IMR-90 (cell line): Measurements from ENCODE around the gene NT5C. TPM values are rescaled to one million over a fixed set of nuclear protein-coding genes. Genes with fewer than 3 reads are reported as not detected.

Experiments
- ATAC-seq: fragments of 200-7000 bp; cut with Tn5 transposase; 2 replicates; pipeline ENCODE4 v1.9.1; 2020; ENCODE audit warnings: low read depth, mild to moderate bottlenecking, moderate library complexity
- BruUV-seq: library from RNA; stranded (reverse); fragments of 400-500 nt; replicated peaks from 2 replicates; lab custom pipeline; 2021; lab: Mats Ljungman, UMichigan
- CTCF ChIA-PET: fragments of 300-600 bp; formaldehyde crosslinking; extraction: SDS; loops from one replicate; lab custom pipeline; 2021; ENCODE audit warnings: antibody characterized with exemption; lab: Yijun Ruan, JAX
- POLR2A ChIA-PET: fragments of 300-600 bp; sonication (Branson Sonifier 250); formaldehyde crosslinking; loops from one replicate; lab custom pipeline; 2022; ENCODE audit warnings: antibody characterized with exemption; ENCODE audit not compliant: unreplicated experiment; lab: Charles Lee
- DNase-seq: peaks from one replicate; pipeline ENCODE4 v3.0.0; 2013
- H2AFZ ChIP-seq: replicated peaks from 2 replicates; pipeline ENCODE3; 2013; ENCODE audit warnings: low read length, mild to moderate bottlenecking; ENCODE audit not compliant: poor library complexity
- H2AK5ac ChIP-seq: 2 replicates; pipeline ENCODE4 v1.6.1; 2013; ENCODE audit warnings: low read depth, low read length, inconsistent platforms
- H2AK9ac ChIP-seq: replicated peaks from 2 replicates; pipeline ENCODE3; 2013; ENCODE audit warnings: mild to moderate bottlenecking, low read depth, low read length, moderate library complexity; ENCODE audit not compliant: poor library complexity
- H2BK120ac ChIP-seq: 2 replicates; pipeline ENCODE4 v1.6.1; 2013; ENCODE audit warnings: low read depth, low read length, inconsistent platforms
- H2BK15ac ChIP-seq: 3 replicates; pipeline ENCODE4 v1.6.1; 2013; ENCODE audit warnings: low read depth, low read length, inconsistent platforms
- H2BK20ac ChIP-seq: 2 replicates; pipeline ENCODE4 v1.6.1; 2013; ENCODE audit warnings: low read depth, mild to moderate bottlenecking, inconsistent platforms, low read length, moderate library complexity
- H2BK5ac ChIP-seq: 2 replicates; pipeline ENCODE4 v1.6.1; 2013; ENCODE audit warnings: mild to moderate bottlenecking, low read depth, low read length, inconsistent platforms; ENCODE audit not compliant: poor library complexity, severe bottlenecking
- H3K14ac ChIP-seq: replicated peaks from 2 replicates; pipeline ENCODE4 v1.6.1; 2013; ENCODE audit warnings: low read depth, low read length, inconsistent platforms
- H3K18ac ChIP-seq: 2 replicates; pipeline ENCODE4 v1.6.1; 2013; ENCODE audit warnings: low read depth, low read length, control low read depth
- H3K23ac ChIP-seq: 2 replicates; pipeline ENCODE4 v1.6.1; 2013; ENCODE audit warnings: low read depth, low read length, inconsistent platforms
- H3K27ac ChIP-seq: 2 replicates; pipeline ENCODE4 v1.5.1; 2013; ENCODE audit warnings: mild to moderate bottlenecking, control low read depth, low read length; ENCODE audit not compliant: insufficient read depth
- H3K27me3 ChIP-seq: 2 replicates; pipeline ENCODE4 v1.6.1; 2013; ENCODE audit warnings: low read length; ENCODE audit not compliant: control insufficient read depth, insufficient read depth
- H3K36me3 ChIP-seq: 2 replicates; pipeline ENCODE4 v1.6.1; 2013; ENCODE audit warnings: low read length, mixed read lengths; ENCODE audit not compliant: control insufficient read depth, insufficient read depth
- H3K4ac ChIP-seq: 2 replicates; pipeline ENCODE4 v1.6.1; 2013; ENCODE audit warnings: low read depth, low read length, inconsistent platforms
- H3K4me1 ChIP-seq: 2 replicates; pipeline ENCODE4 v1.6.1; 2013; ENCODE audit warnings: low read length, mixed read lengths; ENCODE audit not compliant: control insufficient read depth, insufficient read depth
- H3K4me2 ChIP-seq: 2 replicates; pipeline ENCODE4 v1.6.1; 2013; ENCODE audit warnings: low read depth, mild to moderate bottlenecking, control low read depth, low read length, moderate library complexity
- H3K4me3 ChIP-seq: 2 replicates; pipeline ENCODE4 v1.5.1; 2013; ENCODE audit warnings: low read depth, mild to moderate bottlenecking, control low read depth, low read length, moderate library complexity; ENCODE audit not compliant: insufficient read depth
- H3K56ac ChIP-seq: 2 replicates; pipeline ENCODE4 v1.6.1; 2013; ENCODE audit warnings: low read length, inconsistent platforms; ENCODE audit not compliant: insufficient read depth; ENCODE audit errors: extremely low read depth
- H3K79me1 ChIP-seq, 2 experiments: 2 replicates each; pipeline ENCODE4 v1.6.1; 2013; ENCODE audit warnings: low read length in 2 of 2, inconsistent platforms in 1 of 2, low read depth in 1 of 2
- H3K9ac ChIP-seq: 2 replicates; pipeline ENCODE4 v1.6.1; 2013; ENCODE audit warnings: low read depth, low read length, control low read depth
- H3K9me1 ChIP-seq: 2 replicates; pipeline ENCODE4 v1.6.1; 2013; ENCODE audit warnings: low read length, inconsistent platforms; ENCODE audit not compliant: insufficient read depth
- H3K9me3 ChIP-seq: 2 replicates; pipeline ENCODE4 v1.6.1; 2013; ENCODE audit warnings: low read length; ENCODE audit not compliant: control insufficient read depth, insufficient read depth
- H4K20me1 ChIP-seq: 2 replicates; pipeline ENCODE4 v1.6.1; 2013; ENCODE audit warnings: low read length, inconsistent platforms; ENCODE audit not compliant: insufficient read depth
- H4K5ac ChIP-seq: 2 replicates; pipeline ENCODE4 v1.6.1; 2013; ENCODE audit warnings: mild to moderate bottlenecking, low read depth, low read length, control low read depth
- H4K8ac ChIP-seq, 2 experiments: 2 replicates each; pipeline ENCODE4 v1.6.1; 2013; ENCODE audit warnings: low read depth in 2 of 2, low read length in 2 of 2, control low read depth in 1 of 2, inconsistent platforms in 1 of 2
- H4K91ac ChIP-seq: 2 replicates; pipeline ENCODE4 v1.6.1; 2013; ENCODE audit warnings: low read depth, low read length, inconsistent platforms; ENCODE audit not compliant: insufficient read depth
- BHLHE40 ChIP-seq: fragments of 150-350 bp; IDR thresholded peaks from 2 replicates; pipeline ENCODE4 v1.6.1; 2016; ENCODE audit warnings: mild to moderate bottlenecking, low read depth, low read length
- CEBPB ChIP-seq: IDR thresholded peaks from 2 replicates; pipeline ENCODE4 v1.6.1; 2012; ENCODE audit warnings: low read depth, low read length, improper control_type of control experiment
- CHD1 ChIP-seq: IDR thresholded peaks from 2 replicates; pipeline ENCODE4 v1.6.1; 2012; ENCODE audit warnings: low read depth, low read length, improper control_type of control experiment
- CTCF ChIP-seq: conservative IDR thresholded peaks from 2 replicates; pipeline ENCODE4 v1.5.1; 2012; ENCODE audit warnings: mild to moderate bottlenecking, low read depth, low read length, improper control_type of control experiment
- FOS ChIP-seq: fragments of 150-350 bp; IDR thresholded peaks from 2 replicates; pipeline ENCODE4 v1.6.1; 2016; ENCODE audit warnings: low read depth, low read length
- MAFK ChIP-seq: IDR thresholded peaks from 2 replicates; pipeline ENCODE4 v1.6.1; 2012; ENCODE audit warnings: low read depth, low read length, improper control_type of control experiment
- MAZ ChIP-seq: IDR thresholded peaks from 2 replicates; pipeline ENCODE4 v1.6.1; 2012; ENCODE audit warnings: low read depth, mild to moderate bottlenecking, low read length, improper control_type of control experiment, moderate library complexity, borderline replicate concordance
- MXI1 ChIP-seq: IDR thresholded peaks from 2 replicates; pipeline ENCODE4 v1.6.1; 2012; ENCODE audit warnings: low read depth, mild to moderate bottlenecking, low read length, moderate library complexity, borderline replicate concordance
- NFE2L2 ChIP-seq: fragments of 150-350 bp; IDR thresholded peaks from 2 replicates; pipeline ENCODE4 v1.6.1; 2016; ENCODE audit warnings: low read depth, mild to moderate bottlenecking, low read length
- POLR2A ChIP-seq: IDR thresholded peaks from 2 replicates; pipeline ENCODE4 v1.6.1; 2012; ENCODE audit warnings: mild to moderate bottlenecking, low read depth, low read length
- RAD21 ChIP-seq: IDR thresholded peaks from 2 replicates; pipeline ENCODE4 v1.6.1; 2012; ENCODE audit warnings: low read length, improper control_type of control experiment
- RCOR1 ChIP-seq: IDR thresholded peaks from 2 replicates; pipeline ENCODE4 v1.6.1; 2012; ENCODE audit warnings: mild to moderate bottlenecking, low read length, improper control_type of control experiment; ENCODE audit not compliant: insufficient replicate concordance
- RFX5 ChIP-seq: IDR thresholded peaks from 2 replicates; pipeline ENCODE4 v1.8.0; 2012; ENCODE audit warnings: low read depth, mild to moderate bottlenecking, low read length, moderate library complexity
- SMC3 ChIP-seq: fragments of 150-350 bp; IDR thresholded peaks from 2 replicates; pipeline ENCODE4 v1.6.1; 2016; ENCODE audit warnings: low read depth, mild to moderate bottlenecking, antibody characterized with exemption, low read length, moderate library complexity
- USF2 ChIP-seq: fragments of 150-350 bp; IDR thresholded peaks from 2 replicates; pipeline ENCODE4 v1.6.1; 2017; ENCODE audit warnings: mild to moderate bottlenecking, antibody characterized with exemption, low read length, low read depth
- WGBS, 2 experiments: methylation state at CpG; one replicate each; pipeline versions ENCODE4 v1.1.5 to v1.1.7; 2013; ENCODE audit warnings: missing lambda C conversion rate in 2 of 2; ENCODE audit not compliant: insufficient read length in 1 of 2; ENCODE audit errors: extremely low coverage in 2 of 2; 5-methylcytosine and 5-hydroxymethylcytosine counted together
- dilution Hi-C: fragments of 300-500 bp; cut with HindIII; formaldehyde crosslinking; loops from one replicate; pipeline ENCODE4 v1.14.3; 2018; ENCODE audit warnings: low sequenced_read_pairs; ENCODE audit not compliant: unreplicated experiment
- in situ Hi-C: fragments of 300-500 bp; cut with MboI; formaldehyde crosslinking; loops from 3 replicates; pipeline ENCODE4 v1.14.3; 2019; ENCODE audit warnings: low sequenced_read_pairs, inconsistent platforms, mixed read lengths
- intact Hi-C: fragments of 100-400 bp; cut with micrococcal nuclease; formaldehyde crosslinking; loops from 2 replicates; pipeline ENCODE4 v1.10.0; 2022
- polyA plus RNA-seq, 3 experiments: library from polyadenylated mRNA; depleted of rRNA; stranded (reverse); fragments of >200 nt; gene quantifications; 2 replicates each; pipeline ENCODE4 v1.2.3, GENCODE V29; 2012; ENCODE audit warnings: low replicate concordance in 1 of 3
- total RNA-seq: library from RNA; depleted of rRNA; stranded (reverse); fragments of >200 nt; gene quantifications from 2 replicates; pipeline ENCODE4 v1.2.3, GENCODE V29; 2012
- TF ChIP-seq, protein P1 (sequence below): fragments of 150-350 bp; IDR thresholded peaks from 2 replicates; pipeline ENCODE4 v1.6.1; 2016; ENCODE audit warnings: low read depth, mild to moderate bottlenecking, low read length, moderate library complexity, borderline replicate concordance

NT5C gene
- total and polyA plus RNA-seq, 2 of the 4 experiments (the other 2 are of a cell fraction): 24.0 to 44.6 TPM

DNA sequence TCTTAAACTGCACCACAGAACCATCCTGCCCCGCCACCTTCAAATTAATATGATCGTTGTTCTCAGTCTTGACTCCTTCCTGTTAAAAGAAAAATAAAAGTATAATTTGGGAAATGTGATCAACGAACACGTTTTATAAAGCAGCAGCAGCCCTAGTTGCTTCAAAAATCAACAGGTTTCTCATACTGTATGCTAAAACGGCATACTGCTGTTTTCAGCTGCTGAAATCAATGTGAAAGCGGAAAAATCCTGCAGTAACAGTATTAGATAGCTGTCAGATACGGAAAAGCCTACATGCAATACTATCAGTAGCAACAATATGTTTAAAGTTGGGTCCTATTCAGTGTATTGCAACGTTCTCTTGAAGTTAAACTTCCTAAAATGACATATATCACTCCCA lies 49.6 kb upstream of the NT5C start:
- peaks cover 7 to 40% of the 10 kb centered on the region in 2 experiments for H3K79me1 ChIP-seq
- POLR2A ChIA-PET: no interaction called here
- DNase-seq (no peak), ATAC-seq (no peak)
- no peak overlapping the region for H3K27ac ChIP-seq
- no peak overlapping the region for H2BK120ac ChIP-seq
- peaks cover 27% of the 10 kb centered on the region for H3K36me3 ChIP-seq
- H2AK9ac ChIP-seq: no peak overlapping the region
- peak overlapping the region; percentile 92; the same call in 1 of the 2 replicates for H3K23ac ChIP-seq
- no peak overlapping the region for H3K4ac ChIP-seq
- no peak overlapping the region for H2AK5ac ChIP-seq
- no peak overlapping the region for H4K91ac ChIP-seq
- no peaks in the 10 kb centered on the region for H3K27me3 ChIP-seq
- no peak overlapping the region for H2BK20ac ChIP-seq
- no peak overlapping the region for H2AFZ ChIP-seq
- no peak overlapping the region for H4K5ac ChIP-seq
- no CpG with 5 or more reads among the region's 8 CpGs for WGBS, 2 experiments
- no TSS peak for BruUV-seq
- H2BK15ac ChIP-seq: no peak overlapping the region
- CTCF ChIA-PET: interaction anchor here (0.7 to 1.0 kb wide), 2 partner anchors 20 to 50 kb away, joined by 4 to 5 read pairs; no protein-coding TSS in a partner anchor
- in situ Hi-C loops: no loop called here
- H4K8ac ChIP-seq: no peak overlapping the region
- H3K9ac ChIP-seq: peak overlapping the region; percentile 91; the same call in 1 of the 2 replicates
- H3K9me1 ChIP-seq: peaks cover 8% of the 10 kb centered on the region; the same call in 1 of the 2 replicates
- H3K18ac ChIP-seq: no peak overlapping the region
- intact Hi-C loops: no loop called here
- TF ChIP-seq MAFK (no peak), RCOR1 (no peak), CHD1 (no peak), RFX5 (no peak), BHLHE40 (no peak), NFE2L2 (no peak), RAD21 (no peak), POLR2A (no peak), MAZ (no peak), SMC3 (no peak), MXI1 (no peak), FOS (no peak), USF2 (no peak), CTCF (no peak), CEBPB (no peak)
- TF ChIP-seq, protein P1, sequence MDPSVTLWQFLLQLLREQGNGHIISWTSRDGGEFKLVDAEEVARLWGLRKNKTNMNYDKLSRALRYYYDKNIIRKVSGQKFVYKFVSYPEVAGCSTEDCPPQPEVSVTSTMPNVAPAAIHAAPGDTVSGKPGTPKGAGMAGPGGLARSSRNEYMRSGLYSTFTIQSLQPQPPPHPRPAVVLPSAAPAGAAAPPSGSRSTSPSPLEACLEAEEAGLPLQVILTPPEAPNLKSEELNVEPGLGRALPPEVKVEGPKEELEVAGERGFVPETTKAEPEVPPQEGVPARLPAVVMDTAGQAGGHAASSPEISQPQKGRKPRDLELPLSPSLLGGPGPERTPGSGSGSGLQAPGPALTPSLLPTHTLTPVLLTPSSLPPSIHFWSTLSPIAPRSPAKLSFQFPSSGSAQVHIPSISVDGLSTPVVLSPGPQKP: no peak
- H3K4me1 ChIP-seq: no peaks in the 10 kb centered on the region
- peak overlapping the region; percentile 68; the same call in 1 of the 2 replicates for H3K14ac ChIP-seq
- H3K56ac ChIP-seq: no peak overlapping the region; the same call in 1 of the 2 replicates
- H3K9me3 ChIP-seq: no peaks in the 10 kb centered on the region
- peak overlapping the region; percentile 98 for H3K4me2 ChIP-seq
- dilution Hi-C loops: no loop called here
- peaks cover 46% of the 10 kb centered on the region for H4K20me1 ChIP-seq
- H3K4me3 ChIP-seq: peak overlapping the region; percentile 98
- no peak overlapping the region for H2BK5ac ChIP-seq
